ENCODE data around the gene DMRT1. TPM values are rescaled to one million over a fixed set of nuclear protein-coding genes. Genes with fewer than 3 reads are reported as not detected.

The DMRT1 gene
- total RNA-seq, 1 experiment from 2014 or later: not detected

DNA sequence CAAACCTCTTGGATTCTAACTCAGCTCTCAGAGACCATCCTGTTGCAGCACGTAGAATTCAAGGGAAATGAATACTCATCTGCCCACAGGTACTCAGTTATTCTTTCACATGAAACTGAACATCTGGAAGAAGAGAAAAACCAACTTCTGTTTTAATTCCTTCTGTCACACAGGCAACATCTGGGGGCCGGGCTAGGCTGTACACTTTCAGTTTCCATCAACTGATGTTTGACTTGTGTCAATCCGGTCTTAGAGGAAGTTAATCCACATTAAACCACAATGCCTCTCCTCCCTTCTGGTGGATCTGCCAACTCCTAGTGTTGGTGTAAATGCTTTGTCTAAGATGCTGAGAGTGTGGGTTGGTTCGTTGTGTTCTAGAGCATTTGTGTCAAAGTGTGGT, 152.5 kb downstream of the DMRT1 start:
- no peak overlapping the region for H3K27ac Mint-ChIP-seq
- H3K4me1 Mint-ChIP-seq: no peaks in the 10 kb centered on the region
- CTCF ChIA-PET: no interaction called here
- POLR2A ChIA-PET: no interaction called here
- ATAC-seq (no peak), DNase-seq (ENCODE audit: low spot score) (no peak)
- TF ChIP-seq MAX (CRISPR knock-in tag; IDR thresholded peaks at IDR 0.05): no peak
- TF ChIP-seq SMAD4 (CRISPR knock-in tag; IDR thresholded peaks at IDR 0.05): no peak
- TF ChIP-seq TEAD1 (CRISPR knock-in tag; IDR thresholded peaks at IDR 0.05): no peak
- TF ChIP-seq, protein P1, sequence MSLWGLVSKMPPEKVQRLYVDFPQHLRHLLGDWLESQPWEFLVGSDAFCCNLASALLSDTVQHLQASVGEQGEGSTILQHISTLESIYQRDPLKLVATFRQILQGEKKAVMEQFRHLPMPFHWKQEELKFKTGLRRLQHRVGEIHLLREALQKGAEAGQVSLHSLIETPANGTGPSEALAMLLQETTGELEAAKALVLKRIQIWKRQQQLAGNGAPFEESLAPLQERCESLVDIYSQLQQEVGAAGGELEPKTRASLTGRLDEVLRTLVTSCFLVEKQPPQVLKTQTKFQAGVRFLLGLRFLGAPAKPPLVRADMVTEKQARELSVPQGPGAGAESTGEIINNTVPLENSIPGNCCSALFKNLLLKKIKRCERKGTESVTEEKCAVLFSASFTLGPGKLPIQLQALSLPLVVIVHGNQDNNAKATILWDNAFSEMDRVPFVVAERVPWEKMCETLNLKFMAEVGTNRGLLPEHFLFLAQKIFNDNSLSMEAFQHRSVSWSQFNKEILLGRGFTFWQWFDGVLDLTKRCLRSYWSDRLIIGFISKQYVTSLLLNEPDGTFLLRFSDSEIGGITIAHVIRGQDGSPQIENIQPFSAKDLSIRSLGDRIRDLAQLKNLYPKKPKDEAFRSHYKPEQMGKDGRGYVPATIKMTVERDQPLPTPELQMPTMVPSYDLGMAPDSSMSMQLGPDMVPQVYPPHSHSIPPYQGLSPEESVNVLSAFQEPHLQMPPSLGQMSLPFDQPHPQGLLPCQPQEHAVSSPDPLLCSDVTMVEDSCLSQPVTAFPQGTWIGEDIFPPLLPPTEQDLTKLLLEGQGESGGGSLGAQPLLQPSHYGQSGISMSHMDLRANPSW (CRISPR knock-in tag; conservative IDR thresholded peaks at IDR 0.05; ENCODE audit: low read depth): no peak
- TF ChIP-seq, protein P2, sequence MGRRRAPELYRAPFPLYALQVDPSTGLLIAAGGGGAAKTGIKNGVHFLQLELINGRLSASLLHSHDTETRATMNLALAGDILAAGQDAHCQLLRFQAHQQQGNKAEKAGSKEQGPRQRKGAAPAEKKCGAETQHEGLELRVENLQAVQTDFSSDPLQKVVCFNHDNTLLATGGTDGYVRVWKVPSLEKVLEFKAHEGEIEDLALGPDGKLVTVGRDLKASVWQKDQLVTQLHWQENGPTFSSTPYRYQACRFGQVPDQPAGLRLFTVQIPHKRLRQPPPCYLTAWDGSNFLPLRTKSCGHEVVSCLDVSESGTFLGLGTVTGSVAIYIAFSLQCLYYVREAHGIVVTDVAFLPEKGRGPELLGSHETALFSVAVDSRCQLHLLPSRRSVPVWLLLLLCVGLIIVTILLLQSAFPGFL (CRISPR knock-in tag; IDR thresholded peaks at IDR 0.05; ENCODE audit: borderline replicate concordance): no peak
- TF ChIP-seq NFE2L1 (CRISPR knock-in tag; IDR thresholded peaks at IDR 0.05): no peak
- no peak for TF ChIP-seq SMAD3 (CRISPR knock-in tag; IDR thresholded peaks at IDR 0.05; ENCODE audit: borderline replicate concordance)
- no peak for TF ChIP-seq TP53 (CRISPR knock-in tag; IDR thresholded peaks at IDR 0.05)
- TF ChIP-seq, protein P3, sequence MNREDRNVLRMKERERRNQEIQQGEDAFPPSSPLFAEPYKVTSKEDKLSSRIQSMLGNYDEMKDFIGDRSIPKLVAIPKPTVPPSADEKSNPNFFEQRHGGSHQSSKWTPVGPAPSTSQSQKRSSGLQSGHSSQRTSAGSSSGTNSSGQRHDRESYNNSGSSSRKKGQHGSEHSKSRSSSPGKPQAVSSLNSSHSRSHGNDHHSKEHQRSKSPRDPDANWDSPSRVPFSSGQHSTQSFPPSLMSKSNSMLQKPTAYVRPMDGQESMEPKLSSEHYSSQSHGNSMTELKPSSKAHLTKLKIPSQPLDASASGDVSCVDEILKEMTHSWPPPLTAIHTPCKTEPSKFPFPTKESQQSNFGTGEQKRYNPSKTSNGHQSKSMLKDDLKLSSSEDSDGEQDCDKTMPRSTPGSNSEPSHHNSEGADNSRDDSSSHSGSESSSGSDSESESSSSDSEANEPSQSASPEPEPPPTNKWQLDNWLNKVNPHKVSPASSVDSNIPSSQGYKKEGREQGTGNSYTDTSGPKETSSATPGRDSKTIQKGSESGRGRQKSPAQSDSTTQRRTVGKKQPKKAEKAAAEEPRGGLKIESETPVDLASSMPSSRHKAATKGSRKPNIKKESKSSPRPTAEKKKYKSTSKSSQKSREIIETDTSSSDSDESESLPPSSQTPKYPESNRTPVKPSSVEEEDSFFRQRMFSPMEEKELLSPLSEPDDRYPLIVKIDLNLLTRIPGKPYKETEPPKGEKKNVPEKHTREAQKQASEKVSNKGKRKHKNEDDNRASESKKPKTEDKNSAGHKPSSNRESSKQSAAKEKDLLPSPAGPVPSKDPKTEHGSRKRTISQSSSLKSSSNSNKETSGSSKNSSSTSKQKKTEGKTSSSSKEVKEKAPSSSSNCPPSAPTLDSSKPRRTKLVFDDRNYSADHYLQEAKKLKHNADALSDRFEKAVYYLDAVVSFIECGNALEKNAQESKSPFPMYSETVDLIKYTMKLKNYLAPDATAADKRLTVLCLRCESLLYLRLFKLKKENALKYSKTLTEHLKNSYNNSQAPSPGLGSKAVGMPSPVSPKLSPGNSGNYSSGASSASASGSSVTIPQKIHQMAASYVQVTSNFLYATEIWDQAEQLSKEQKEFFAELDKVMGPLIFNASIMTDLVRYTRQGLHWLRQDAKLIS (CRISPR knock-in tag; IDR thresholded peaks at IDR 0.05; ENCODE audit: borderline replicate concordance): no peak
- TF ChIP-seq PRRX2 (CRISPR knock-in tag; IDR thresholded peaks at IDR 0.05): no peak
- TF ChIP-seq GTF2I (CRISPR knock-in tag; conservative IDR thresholded peaks at IDR 0.05): no peak
- no peak for TF ChIP-seq ESRRA (CRISPR knock-in tag; IDR thresholded peaks at IDR 0.05; ENCODE audit: borderline replicate concordance)
- no peak for TF ChIP-seq RELA (CRISPR knock-in tag; IDR thresholded peaks at IDR 0.05; ENCODE audit: borderline replicate concordance)
- no peak for TF ChIP-seq IRF2 (CRISPR knock-in tag; IDR thresholded peaks at IDR 0.05; ENCODE audit: borderline replicate concordance, low read depth)
- TF ChIP-seq SP1 (CRISPR knock-in tag; conservative IDR thresholded peaks at IDR 0.05): no peak
- no peak for TF ChIP-seq PRDM15 (CRISPR knock-in tag; IDR thresholded peaks at IDR 0.05)
- TF ChIP-seq OVOL2 (CRISPR knock-in tag; IDR thresholded peaks at IDR 0.05; ENCODE audit: borderline replicate concordance): no peak
- no peak for TF ChIP-seq FOXP1 (CRISPR knock-in tag; IDR thresholded peaks at IDR 0.05; ENCODE audit: borderline replicate concordance)
- peaks cover 57% of the 10 kb centered on the region for H3K27me3 Mint-ChIP-seq (ENCODE audit: low read depth)
- no peak overlapping the region for H3K4me3 Mint-ChIP-seq
- H3K36me3 Mint-ChIP-seq: peaks cover 13% of the 10 kb centered on the region
- peaks cover 31% of the 10 kb centered on the region for H3K9me3 Mint-ChIP-seq
